HuH-7.5 (cell line): ENCODE data around the gene TSNAX.
"Not testable (repeated sequence)": the region's sequence is repeated elsewhere in the genome, so short reads cannot be mapped to it uniquely, and the experiment has no call there.

ENCODE experiments used
- DNase-seq: peaks from one replicate; pipeline ENCODE4 v3.0.0; 2011; ENCODE audit warnings: low spot score

TSNAX gene

DNA sequence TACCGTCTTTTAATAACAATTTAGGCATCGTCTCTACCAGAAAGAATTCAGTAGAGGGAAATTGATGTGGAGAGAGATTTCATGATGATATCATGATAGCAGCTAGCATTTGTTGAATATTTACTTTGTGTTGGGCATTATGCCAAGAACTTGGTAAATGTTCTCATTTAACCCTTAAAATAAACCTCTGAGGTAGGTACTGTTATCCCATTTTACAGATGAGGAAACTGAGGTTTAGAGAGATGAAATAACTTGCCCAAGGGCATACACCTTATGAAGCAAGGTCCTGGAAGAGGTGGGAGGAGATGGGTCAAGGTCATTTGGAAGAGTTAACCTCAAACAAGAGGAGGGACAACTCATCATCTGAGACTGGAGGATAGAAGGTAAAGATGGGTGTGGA lies 34.8 kb downstream of the TSNAX start:
- no peak for DNase-seq

DNA sequence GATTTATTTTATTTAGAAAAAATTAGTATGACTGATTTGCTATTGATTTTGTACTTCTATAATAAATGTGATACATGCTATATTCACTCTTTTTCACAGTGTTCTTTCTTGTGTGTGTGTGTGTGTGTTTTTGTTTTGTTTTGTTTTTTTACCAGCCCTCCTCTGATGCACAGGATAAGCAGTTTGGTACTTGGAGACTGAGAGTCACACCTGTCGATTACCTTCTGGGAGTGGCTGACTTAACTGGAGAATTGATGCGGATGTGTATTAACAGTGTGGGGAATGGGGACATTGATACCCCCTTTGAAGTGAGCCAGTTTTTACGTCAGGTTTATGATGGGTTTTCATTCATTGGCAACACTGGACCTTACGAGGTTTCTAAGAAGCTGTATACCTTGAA lies 35.9 kb downstream of the TSNAX start:
- no peak for DNase-seq

- no peak for DNase-seq
Measured at GRCh38 chr1:231566496-231566895, 38.0 kb downstream of the TSNAX start.

DNA sequence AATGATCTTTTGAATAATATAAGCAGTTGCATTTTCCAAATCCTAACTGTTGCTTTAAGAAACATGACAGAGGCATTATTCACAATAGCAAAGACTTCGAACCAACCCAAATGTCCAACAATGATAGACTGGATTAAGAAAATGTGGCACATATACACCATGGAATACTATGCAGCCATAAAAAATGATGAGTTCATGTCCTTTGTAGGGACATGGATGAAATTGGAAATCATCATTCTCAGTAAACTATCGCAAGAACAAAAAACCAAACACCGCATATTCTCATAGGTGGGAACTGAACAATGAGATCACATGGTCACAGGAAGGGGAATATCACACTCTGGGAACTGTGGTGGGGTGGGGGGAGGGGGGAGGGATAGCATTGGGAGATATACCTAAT lies 41.8 kb downstream of the TSNAX start:
- DNase-seq, result not testable (repeated sequence)

DNA sequence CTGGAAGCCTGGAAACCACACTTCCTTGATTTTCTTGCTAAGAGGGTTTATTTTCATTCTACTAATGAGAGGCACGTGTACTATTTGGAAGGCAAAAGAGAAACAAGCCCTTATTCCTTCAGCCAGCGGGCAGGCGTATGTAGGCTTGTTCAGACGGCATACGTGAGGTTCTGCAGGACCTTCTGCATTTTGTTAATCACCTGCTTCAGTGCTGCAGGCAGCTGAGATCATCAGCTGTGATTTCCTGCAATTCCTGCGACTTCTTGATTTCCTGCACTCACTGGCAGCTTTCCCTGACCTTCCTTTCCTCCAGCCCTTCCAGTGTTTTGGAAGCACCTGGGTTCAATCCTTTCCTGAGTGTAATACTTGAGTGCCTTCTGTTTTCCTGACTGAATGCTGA lies 43.4 kb downstream of the TSNAX start:
- no peak for DNase-seq

DNA sequence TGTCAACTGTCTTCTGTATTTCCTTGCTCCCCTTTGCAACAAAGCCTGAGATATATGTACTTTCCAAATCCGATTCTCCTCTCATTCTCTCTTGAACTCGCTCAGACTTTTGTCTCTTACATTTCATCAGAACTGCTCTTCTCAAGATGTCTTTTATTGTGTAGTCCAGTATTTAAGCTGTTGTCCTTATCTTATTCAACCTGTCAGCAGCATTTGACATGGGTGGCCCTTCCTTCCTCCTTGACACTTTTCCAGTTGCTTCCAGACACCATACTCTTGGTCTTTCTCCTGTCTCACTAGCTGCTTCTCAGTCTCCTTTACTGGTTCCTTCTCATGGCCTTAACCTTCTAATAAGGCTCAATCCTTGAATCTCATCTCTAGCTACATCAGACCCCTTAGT lies 47.0 kb downstream of the TSNAX start:
- no peak for DNase-seq

GRCh38 chr1:231576804-231577718 lies 48.6 kb downstream of the TSNAX start:
- DNase-seq, result peak; percentile 9

DNA sequence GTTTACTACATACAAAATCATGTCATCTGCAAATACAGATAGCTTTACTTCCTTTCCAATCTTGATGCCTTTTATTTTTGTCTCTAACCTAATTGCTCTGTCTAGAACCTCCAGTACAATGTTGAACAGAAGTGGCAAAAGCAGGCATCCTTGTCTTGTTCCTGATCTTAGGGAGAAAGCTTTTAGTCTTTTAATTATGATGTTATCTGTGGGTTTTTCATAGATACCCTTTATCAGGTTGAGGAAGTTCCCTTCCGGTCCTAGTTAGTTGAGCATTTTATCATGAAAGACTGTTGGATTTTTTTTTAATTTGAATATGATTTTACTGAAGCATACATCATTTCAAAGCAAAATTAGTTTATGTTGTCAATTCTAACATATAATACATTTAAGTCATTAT lies 52.4 kb downstream of the TSNAX start:
- DNase-seq, result no peak

- no peak for DNase-seq
Measured at GRCh38 chr1:231581859-231582258, 53.4 kb downstream of the TSNAX start.

- no peak for DNase-seq
Measured at GRCh38 chr1:231583376-231583775, 54.9 kb downstream of the TSNAX start.

DNA sequence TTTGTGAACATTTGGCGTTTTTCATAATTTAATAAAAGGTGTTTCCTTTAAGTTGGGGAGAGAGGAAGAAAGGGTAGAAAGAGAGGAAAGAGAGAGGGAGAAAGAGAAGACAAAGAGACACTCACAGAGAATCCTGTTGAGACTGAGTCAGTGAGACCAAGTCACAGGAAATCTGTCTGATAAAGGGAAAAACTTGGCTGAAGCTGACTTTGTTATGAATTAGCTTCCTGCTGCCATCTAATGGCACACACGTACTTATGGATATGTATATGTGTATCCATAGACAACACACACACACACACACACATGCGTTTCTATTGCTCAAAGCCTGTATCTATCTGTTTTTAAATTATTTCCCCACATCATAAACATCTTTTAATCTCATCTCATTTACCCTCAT lies 55.6 kb downstream of the TSNAX start:
- DNase-seq, result peak; percentile 28

DNA sequence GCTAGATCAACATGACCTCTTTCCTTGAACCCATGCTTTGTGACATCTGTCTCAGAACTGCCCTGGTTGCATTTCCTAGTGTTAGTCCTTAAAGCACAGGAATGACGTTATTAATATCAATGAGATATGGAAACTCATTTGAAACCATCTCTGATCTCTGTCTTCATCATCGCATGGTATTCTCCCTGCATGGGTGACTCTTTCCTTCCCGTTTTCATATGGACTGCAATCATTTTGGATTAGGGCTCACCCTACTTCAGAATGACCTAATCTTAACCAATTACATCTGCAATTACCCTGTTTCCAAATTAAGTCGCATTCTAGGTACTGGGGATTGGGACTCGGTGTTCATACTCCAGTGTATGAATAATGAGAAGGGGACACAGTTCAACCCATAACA lies 56.5 kb downstream of the TSNAX start:
- DNase-seq, result no peak

- peak; percentile 29 for DNase-seq
Measured at GRCh38 chr1:231590453-231591198, 62.2 kb downstream of the TSNAX start.

DNA sequence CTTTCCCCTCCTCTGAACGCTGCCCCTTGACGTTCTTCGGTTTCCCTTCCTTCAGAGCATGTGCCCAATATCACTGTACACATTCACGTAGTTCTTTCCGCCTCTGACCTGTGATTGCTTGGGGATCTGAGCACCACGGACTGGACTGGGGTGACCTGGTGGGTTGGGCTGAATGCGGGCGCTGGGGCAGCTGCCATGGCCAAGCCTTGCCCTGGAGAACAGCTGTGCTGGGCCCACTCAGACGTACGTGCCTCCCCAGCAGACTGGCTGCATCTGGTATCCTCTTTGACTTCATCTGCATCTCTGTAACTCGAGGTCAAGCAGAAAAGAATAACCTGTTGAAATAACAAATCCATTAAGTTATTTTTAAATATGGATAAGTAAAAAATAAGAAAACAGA lies 63.0 kb downstream of the TSNAX start:
- no peak for DNase-seq

DNA sequence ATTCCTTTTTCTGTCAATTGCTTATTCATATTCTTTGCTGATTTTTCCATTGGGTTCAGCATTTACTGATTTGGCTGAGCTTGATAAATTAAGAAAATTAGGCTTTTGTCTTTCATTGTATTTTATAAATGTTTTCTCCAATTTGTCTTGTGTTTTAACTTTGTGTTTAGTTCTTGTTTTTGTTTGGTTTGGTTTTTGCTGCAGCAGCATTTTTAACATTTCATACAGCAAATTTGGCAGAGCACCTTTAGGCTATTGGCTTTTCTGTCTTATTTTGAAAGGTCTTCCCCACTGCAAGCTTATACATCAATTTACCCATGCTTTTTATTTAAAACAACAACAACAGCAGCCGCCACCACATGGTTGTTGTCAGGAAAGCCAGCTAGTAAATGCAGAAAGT lies 64.3 kb downstream of the TSNAX start:
- no peak for DNase-seq

DNA sequence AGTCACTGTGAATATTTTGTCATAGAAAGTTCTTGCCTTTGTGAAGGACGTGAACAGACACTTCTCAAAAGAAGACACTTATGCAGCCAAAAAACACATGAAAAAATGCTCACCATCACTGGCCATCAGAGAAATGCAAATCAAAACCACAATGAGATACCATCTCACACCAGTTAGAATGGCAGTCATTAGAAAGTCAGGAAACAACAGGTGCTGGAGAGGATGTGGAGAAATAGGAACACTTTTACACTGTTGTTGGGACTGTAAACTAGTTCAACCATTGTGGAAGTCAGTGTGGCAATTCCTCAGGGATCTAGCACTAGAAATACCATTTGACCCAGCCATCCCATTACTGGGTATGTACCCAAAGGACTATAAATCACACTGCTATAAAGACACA lies 64.8 kb downstream of the TSNAX start:
- DNase-seq, result not testable (repeated sequence)

DNA sequence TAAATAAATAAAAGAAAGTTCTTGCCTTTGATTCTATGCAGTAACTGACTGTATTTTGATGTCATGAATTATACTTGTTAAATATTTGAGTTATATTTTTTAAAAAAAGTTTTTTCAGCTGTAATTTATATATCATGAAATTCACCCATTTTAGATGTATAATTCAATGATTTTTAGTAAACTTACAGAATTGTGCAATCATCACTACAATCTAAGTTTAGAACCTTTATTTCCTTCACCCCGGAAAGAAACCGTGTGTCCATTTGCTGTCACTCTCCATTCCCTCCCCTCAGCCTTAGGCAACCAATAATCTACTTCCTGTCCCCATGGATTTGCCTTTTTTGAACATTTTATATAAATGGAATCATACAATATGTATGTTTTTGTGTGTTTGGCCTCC lies 65.7 kb downstream of the TSNAX start:
- DNase-seq, result no peak

- DNase-seq, result no peak
Measured at GRCh38 chr1:231594749-231595148, 66.3 kb downstream of the TSNAX start.

GRCh38 chr1:231596337-231596791 lies 67.9 kb downstream of the TSNAX start:
- DNase-seq, result no peak

- DNase-seq, result no peak
Measured at GRCh38 chr1:231597971-231598370, 69.5 kb downstream of the TSNAX start.

DNA sequence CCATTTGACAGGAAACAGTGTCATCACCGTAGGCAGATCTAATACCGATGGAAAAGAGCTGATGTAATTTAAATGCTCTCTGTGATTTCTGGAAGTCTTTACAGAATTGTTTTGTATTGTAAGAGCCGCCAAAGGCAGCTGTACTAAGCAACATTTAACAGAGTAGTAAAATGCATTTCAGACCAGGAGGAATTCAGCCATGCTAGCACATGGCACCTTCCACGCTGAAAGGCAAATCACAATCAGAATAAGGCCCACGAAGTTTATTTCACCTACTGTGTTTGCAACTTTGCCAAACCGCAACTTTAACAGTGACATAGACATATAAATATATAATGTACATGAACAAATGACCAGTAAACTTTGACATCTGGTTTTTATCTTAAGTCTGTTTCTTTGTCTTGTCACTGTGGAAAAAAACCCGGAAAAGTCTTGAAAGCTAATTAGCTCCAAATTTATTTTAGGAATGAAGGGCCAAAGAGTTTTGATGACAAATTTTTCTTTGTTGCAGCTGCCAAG lies 72.0 kb downstream of the TSNAX start:
- no peak for DNase-seq

DNA sequence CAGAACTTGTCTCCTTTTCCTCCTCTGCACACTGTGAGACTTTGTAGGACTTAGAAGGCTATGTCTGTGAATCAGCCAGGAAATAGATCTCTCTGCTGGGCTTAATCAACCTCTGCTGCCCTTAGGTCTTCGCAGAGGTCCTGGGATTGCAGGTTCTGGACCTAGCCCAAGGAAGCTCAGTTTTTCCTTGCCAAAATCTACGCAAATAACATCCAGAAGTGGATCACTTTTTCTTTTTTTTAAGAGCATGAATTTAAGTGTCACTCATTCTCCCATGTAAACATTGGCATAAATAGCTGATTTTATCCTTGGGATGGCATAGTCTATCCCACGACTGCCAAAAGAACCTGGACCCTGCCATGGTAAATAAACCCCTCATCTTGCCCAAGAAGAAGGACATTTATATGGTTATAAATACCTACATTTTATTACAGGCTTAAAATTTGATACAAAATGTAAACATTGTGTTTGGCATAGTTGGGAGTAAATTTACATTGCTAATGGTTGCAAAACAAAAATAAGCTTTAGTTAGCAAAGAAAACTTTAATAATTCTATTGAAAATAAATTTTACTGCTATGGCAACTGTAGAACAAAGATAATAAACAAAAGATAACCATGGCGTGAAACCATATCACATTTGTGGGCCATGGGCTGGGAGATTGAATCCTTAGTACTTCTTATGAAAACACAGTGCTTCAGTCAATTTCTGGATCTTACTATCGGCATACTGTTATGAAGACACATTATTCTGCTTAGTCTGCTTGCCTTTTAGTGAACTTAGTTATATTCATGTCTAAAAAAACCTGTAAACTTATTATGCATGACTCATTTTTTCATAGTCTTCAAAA lies 73.6 kb downstream of the TSNAX start:
- DNase-seq, result no peak
